ENCODE data around the gene CSK. TPM values are rescaled to one million over a fixed set of nuclear protein-coding genes. Genes with fewer than 3 reads are reported as not detected.

Gene CSK
- total and polyA plus RNA-seq, 8 donors, result 15.2 to 61.0 (median 24.0) TPM

GRCh38 chr15:74845581-74845980, 63.7 kb downstream of the CSK start:
- Histone ChIP-seq H3K4me3 (no peak overlapping the region), H3K27me3 (no peaks in the 10 kb centered on the region), H3K4me1 (peaks cover 22 to 53% (median 35%) of the 10 kb centered on the region in 4 donors), H3K36me3 (peaks cover 37 to 76% (median 69%) of the 10 kb centered on the region in 4 donors), H3K9me3 (no peaks in the 10 kb centered on the region), H3K27ac (peak overlapping the region in 3 of 5 donors; percentile 5 to 53 (median 36))
- intact Hi-C loops (cut with DNase I; ENCODE audit: low total_unique reads), result loop anchor here (10.0 kb wide), 1 partner anchor 49 kb away; the partner anchor contains the start of gene MPI
- no peak for DNase-seq
- TF ChIP-seq POLR2A (IDR thresholded peaks at IDR 0.05), result no peak
- TF ChIP-seq EP300 (IDR thresholded peaks at IDR 0.05), result no peak
- no peak for TF ChIP-seq CTCF (IDR thresholded peaks at IDR 0.05)
- no peak for TF ChIP-seq POLR2AphosphoS5 (IDR thresholded peaks at IDR 0.05)
- WGBS, 5 donors, result 75 to 89% (median 81%) methylated on average over 4 of the region's 4 CpGs

GRCh38 chr15:74847432-74847831, 65.6 kb downstream of the CSK start:
- intact Hi-C loops (cut with DNase I; ENCODE audit: low total_unique reads), result loop anchor here (10.0 kb wide), 1 partner anchor 47 kb away; the partner anchor contains the start of gene MPI
- H3K27me3 ChIP-seq, result no peaks in the 10 kb centered on the region
- DNase-seq, result peak in 1 of 2 donors; percentile 59
- WGBS, 5 donors, result 34 to 62% (median 41%) methylated on average over 3 of the region's 3 CpGs
- H3K4me3 ChIP-seq, result no peak overlapping the region
- no peak overlapping the region for H3K27ac ChIP-seq
- no peaks in the 10 kb centered on the region for H3K9me3 ChIP-seq
- TF ChIP-seq EP300 (IDR thresholded peaks at IDR 0.05), result no peak
- no peak for TF ChIP-seq CTCF (IDR thresholded peaks at IDR 0.05)
- TF ChIP-seq POLR2A (IDR thresholded peaks at IDR 0.05), result no peak
- TF ChIP-seq POLR2AphosphoS5 (IDR thresholded peaks at IDR 0.05), result no peak
- peaks cover 11 to 34% (median 21%) of the 10 kb centered on the region in 4 donors for H3K4me1 ChIP-seq
- peaks cover 55 to 83% (median 81%) of the 10 kb centered on the region in 4 donors for H3K36me3 ChIP-seq

GRCh38 chr15:74850393-74850792, 68.5 kb downstream of the CSK start:
- Histone ChIP-seq H3K9me3 (no peaks in the 10 kb centered on the region), H3K4me3 (no peak overlapping the region), H3K4me1 (peaks cover 0 to 11% (median 6%) of the 10 kb centered on the region in 4 donors), H3K36me3 (peaks cover 67 to 95% (median 93%) of the 10 kb centered on the region in 4 donors), H3K27me3 (no peaks in the 10 kb centered on the region), H3K27ac (no peak overlapping the region)
- intact Hi-C loops (cut with DNase I; ENCODE audit: low total_unique reads), result no loop called here
- DNase-seq, result no peak
- 62 to 76% (median 69%) methylated on average over 4 of the region's 4 CpGs for WGBS, 5 donors
- TF ChIP-seq CTCF (IDR thresholded peaks at IDR 0.05) (no peak), POLR2AphosphoS5 (IDR thresholded peaks at IDR 0.05) (no peak), POLR2A (IDR thresholded peaks at IDR 0.05) (no peak), EP300 (IDR thresholded peaks at IDR 0.05) (no peak)

- intact Hi-C loops (cut with DNase I; ENCODE audit: low total_unique reads), result no loop called here
- H3K9me3 ChIP-seq, result no peaks in the 10 kb centered on the region
- no peak overlapping the region for H3K4me3 ChIP-seq
- peaks cover 63 to 80% (median 77%) of the 10 kb centered on the region in 4 donors for H3K36me3 ChIP-seq
- WGBS, 5 donors, result 83 to 92% (median 90%) methylated on average over 7 of the region's 7 CpGs
- H3K27ac ChIP-seq, result no peak overlapping the region
- DNase-seq, result no peak
- no peaks in the 10 kb centered on the region for H3K27me3 ChIP-seq
- H3K4me1 ChIP-seq, result peaks cover 3 to 20% (median 12%) of the 10 kb centered on the region in 4 donors
- no peak for TF ChIP-seq POLR2AphosphoS5 (IDR thresholded peaks at IDR 0.05)
- no peak for TF ChIP-seq EP300 (IDR thresholded peaks at IDR 0.05)
- TF ChIP-seq CTCF (IDR thresholded peaks at IDR 0.05), result no peak
- no peak for TF ChIP-seq POLR2A (IDR thresholded peaks at IDR 0.05)
These were observed 70.1 kb downstream of the CSK start for GRCh38 chr15:74851960-74852359.

Small RNA genes within 50 kb of the gene (small RNA-seq; reads per million reads assigned to genes)
- gene CPLX3 (0 reads per million in 4 donors), gene MIR4513 (0 reads per million in 4 donors), gene MIR6882 (0 to 0.89 (median 0.47) reads per million in 4 donors)

Other genes with a start within 250 kb of the CSK start
- 10 to 100 TPM in 1 of 5 donors, 1 to 10 TPM in 4; 2.9 to 25.2 (median 6.2) TPM for gene ARID3B, start 240.9 kb upstream of the CSK start, total RNA-seq
- 1 to 10 TPM; 2.2 to 4.6 (median 3.8) TPM for gene ARID3B, start 240.9 kb upstream of the CSK start, polyA plus RNA-seq
- 100 to 1,000 TPM in 4 of 5 donors, 10 to 100 TPM in 1; 50.1 to 226 (median 120) TPM for gene CLK3, start 166.2 kb upstream of the CSK start, total RNA-seq
- 10 to 100 TPM; 47.6 to 71.5 (median 57.1) TPM for gene CLK3, start 166.2 kb upstream of the CSK start, polyA plus RNA-seq
- 10 to 100 TPM; 12.1 to 42.6 (median 17.4) TPM for gene EDC3, start 86.1 kb upstream of the CSK start, total RNA-seq
- gene EDC3, start 86.1 kb upstream of the CSK start, polyA plus RNA-seq, result 10 to 100 TPM in 2 of 3 donors, 1 to 10 TPM in 1; 8.8 to 10.5 (median 10.2) TPM
- gene CYP1A1, start 56.6 kb upstream of the CSK start, total RNA-seq, result under 1 TPM in 3 of 5 donors, not detected in 2; 0.37 to 0.58 (median 0.43) TPM
- under 1 TPM in 1 of 3 donors, not detected in 2; 0.20 TPM for gene CYP1A1, start 56.6 kb upstream of the CSK start, polyA plus RNA-seq
- not detected for gene CYP1A2, start 33.2 kb upstream of the CSK start, total RNA-seq
- gene CYP1A2, start 33.2 kb upstream of the CSK start, polyA plus RNA-seq, result not detected
- gene LMAN1L, start 30.8 kb downstream of the CSK start, total RNA-seq, result 10 to 100 TPM in 1 of 5 donors, 1 to 10 TPM in 1, not detected in 3; 5.9 to 83.5 TPM
- not detected for gene LMAN1L, start 30.8 kb downstream of the CSK start, polyA plus RNA-seq
- 10 to 100 TPM in 2 of 5 donors, not detected in 3; 37.5 to 57.8 TPM for gene CPLX3, start 44.5 kb downstream of the CSK start, total RNA-seq
- 1 to 10 TPM in 1 of 3 donors, under 1 TPM in 1, not detected in 1; 0.61 to 1.4 TPM for gene CPLX3, start 44.5 kb downstream of the CSK start, polyA plus RNA-seq
- 100 to 1,000 TPM in 2 of 5 donors, 10 to 100 TPM in 3; 25.0 to 251 (median 50.7) TPM for gene ULK3, start 61.1 kb downstream of the CSK start, total RNA-seq
- gene ULK3, start 61.1 kb downstream of the CSK start, polyA plus RNA-seq, result 10 to 100 TPM; 19.4 to 42.4 (median 24.0) TPM
- 100 to 1,000 TPM in 2 of 5 donors, 10 to 100 TPM in 3; 30.3 to 134 (median 45.5) TPM for gene SCAMP2, start 91.3 kb downstream of the CSK start, total RNA-seq
- 10 to 100 TPM; 16.8 to 46.0 (median 20.3) TPM for gene SCAMP2, start 91.3 kb downstream of the CSK start, polyA plus RNA-seq
- 10 to 100 TPM; 17.0 to 35.7 (median 20.4) TPM for gene MPI, start 108.0 kb downstream of the CSK start, total RNA-seq
- gene MPI, start 108.0 kb downstream of the CSK start, polyA plus RNA-seq, result 10 to 100 TPM; 18.4 to 20.7 (median 20.3) TPM
- 10 to 100 TPM; 12.3 to 85.3 (median 49.5) TPM for gene FAM219B, start 124.8 kb downstream of the CSK start, total RNA-seq
- gene FAM219B, start 124.8 kb downstream of the CSK start, polyA plus RNA-seq, result 10 to 100 TPM; 16.9 to 35.2 (median 28.9) TPM
- gene COX5A, start 156.0 kb downstream of the CSK start, total RNA-seq, result 100 to 1,000 TPM in 2 of 5 donors, 10 to 100 TPM in 3; 44.0 to 156 (median 61.1) TPM
- 100 to 1,000 TPM; 298 to 516 (median 464) TPM for gene COX5A, start 156.0 kb downstream of the CSK start, polyA plus RNA-seq
- gene RPP25, start 174.7 kb downstream of the CSK start, total RNA-seq, result 10 to 100 TPM in 1 of 5 donors, 1 to 10 TPM in 4; 2.8 to 59.4 (median 7.6) TPM
- gene RPP25, start 174.7 kb downstream of the CSK start, polyA plus RNA-seq, result 10 to 100 TPM in 1 of 3 donors, 1 to 10 TPM in 2; 8.7 to 10.1 (median 9.3) TPM
- gene SCAMP5, start 213.5 kb downstream of the CSK start, total RNA-seq, result 10 to 100 TPM in 3 of 5 donors, 1 to 10 TPM in 2; 1.8 to 70.1 (median 13.4) TPM
- gene SCAMP5, start 213.5 kb downstream of the CSK start, polyA plus RNA-seq, result 10 to 100 TPM in 2 of 3 donors, 1 to 10 TPM in 1; 8.8 to 12.7 (median 12.4) TPM
- gene PPCDC, start 241.5 kb downstream of the CSK start, total RNA-seq, result 10 to 100 TPM in 4 of 5 donors, 1 to 10 TPM in 1; 3.2 to 74.1 (median 35.7) TPM
- gene PPCDC, start 241.5 kb downstream of the CSK start, polyA plus RNA-seq, result 10 to 100 TPM; 19.7 to 24.6 (median 21.0) TPM